Natural killer cell (primary cell): ENCODE measurements around the gene TOMM40. TPM values are rescaled to one million over a fixed set of nuclear protein-coding genes. Genes with fewer than 3 reads are reported as not detected.

Experiments used
- ATAC-seq, 3 donors: fragments of 150-1000 bp in 2 of 3; fragments of 200-7000 bp in 1 of 3; cut with Tn5 transposase; 1 replicate in 1 of 3; 2 replicates in 2 of 3; pipeline ENCODE4 v1.10.0; 2021; ENCODE audit warnings: mild to moderate bottlenecking in 2 of 3, moderate library complexity in 2 of 3
- DNase-seq, 2 donors: peaks; one replicate each; pipeline versions ENCODE4 v3.0.0 to v3.0.0-alpha.2; 2013 to 2021; ENCODE audit warnings: mixed read lengths in 1 of 2
- H3K27ac ChIP-seq: one replicate; pipeline ENCODE4 v1.5.1; 2013; ENCODE audit warnings: mild to moderate bottlenecking, low read length
- H3K27me3 ChIP-seq: one replicate; pipeline ENCODE4 v1.6.1; 2013; ENCODE audit warnings: low read length; ENCODE audit not compliant: control insufficient read depth, insufficient read depth
- H3K36me3 ChIP-seq: one replicate; pipeline ENCODE4 v1.6.1; 2013; ENCODE audit warnings: low read length; ENCODE audit not compliant: control insufficient read depth, insufficient read depth
- H3K4me1 ChIP-seq: one replicate; pipeline ENCODE4 v1.6.1; 2013; ENCODE audit warnings: low read length; ENCODE audit not compliant: control insufficient read depth, insufficient read depth
- H3K4me3 ChIP-seq: one replicate; pipeline ENCODE4 v1.5.1; 2013; ENCODE audit warnings: low read length
- H3K9me3 ChIP-seq: one replicate; pipeline ENCODE4 v1.6.1; 2013; ENCODE audit warnings: low read length; ENCODE audit not compliant: control insufficient read depth, insufficient read depth
- H3K27ac Mint-ChIP-seq, 2 donors: one replicate each; pipeline ENCODE4 v1.8.0; 2022; ENCODE audit warnings: mild to moderate bottlenecking in 2 of 2, mixed read lengths in 2 of 2, moderate library complexity in 1 of 2
- H3K27me3 Mint-ChIP-seq, 2 donors: one replicate each; pipeline ENCODE4 v1.8.0; 2022; ENCODE audit warnings: low read depth in 2 of 2, mixed read lengths in 2 of 2
- H3K36me3 Mint-ChIP-seq: one replicate; pipeline ENCODE4 v1.8.0; 2022; ENCODE audit warnings: mixed read lengths
- H3K4me1 Mint-ChIP-seq, 2 donors: one replicate each; pipeline ENCODE4 v1.8.0; 2022; ENCODE audit warnings: mixed read lengths in 2 of 2
- H3K4me3 Mint-ChIP-seq: one replicate; pipeline ENCODE4 v1.8.0; 2022; ENCODE audit warnings: mild to moderate bottlenecking, moderate library complexity, mixed read lengths
- H3K9me3 Mint-ChIP-seq, 2 donors: one replicate each; pipeline ENCODE4 v1.8.0; 2022; ENCODE audit warnings: mixed read lengths in 2 of 2
- WGBS: methylation state at CpG from one replicate; pipeline ENCODE4 v1.1.7; 2013; ENCODE audit warnings: missing lambda C conversion rate; ENCODE audit not compliant: insufficient coverage; 5-methylcytosine and 5-hydroxymethylcytosine counted together
- intact Hi-C: fragments of 100-400 bp; cut with micrococcal nuclease; formaldehyde crosslinking; loops from one replicate; pipeline ENCODE4 v1.14.2; 2022
- total RNA-seq, 4 donors: library from RNA; stranded (reverse); fragments of 120-200 nt in 1 of 4; gene quantifications; one replicate each; pipeline versions ENCODE4 v1.2.3 to v1.2.4, GENCODE V29; 2013 to 2022
- TF ChIP-seq, protein P1 (sequence below): fragments of 200-600 bp; IDR thresholded peaks from one replicate; pipeline ENCODE4 v1.8.0; 2022; ENCODE audit warnings: antibody characterized with exemption

Gene TOMM40
- total RNA-seq, 3 donors from 2014 or later (not counting 1 experiment from before 2014, with no cell fraction given): 22.4 to 29.1 (median 23.5) TPM

DNA sequence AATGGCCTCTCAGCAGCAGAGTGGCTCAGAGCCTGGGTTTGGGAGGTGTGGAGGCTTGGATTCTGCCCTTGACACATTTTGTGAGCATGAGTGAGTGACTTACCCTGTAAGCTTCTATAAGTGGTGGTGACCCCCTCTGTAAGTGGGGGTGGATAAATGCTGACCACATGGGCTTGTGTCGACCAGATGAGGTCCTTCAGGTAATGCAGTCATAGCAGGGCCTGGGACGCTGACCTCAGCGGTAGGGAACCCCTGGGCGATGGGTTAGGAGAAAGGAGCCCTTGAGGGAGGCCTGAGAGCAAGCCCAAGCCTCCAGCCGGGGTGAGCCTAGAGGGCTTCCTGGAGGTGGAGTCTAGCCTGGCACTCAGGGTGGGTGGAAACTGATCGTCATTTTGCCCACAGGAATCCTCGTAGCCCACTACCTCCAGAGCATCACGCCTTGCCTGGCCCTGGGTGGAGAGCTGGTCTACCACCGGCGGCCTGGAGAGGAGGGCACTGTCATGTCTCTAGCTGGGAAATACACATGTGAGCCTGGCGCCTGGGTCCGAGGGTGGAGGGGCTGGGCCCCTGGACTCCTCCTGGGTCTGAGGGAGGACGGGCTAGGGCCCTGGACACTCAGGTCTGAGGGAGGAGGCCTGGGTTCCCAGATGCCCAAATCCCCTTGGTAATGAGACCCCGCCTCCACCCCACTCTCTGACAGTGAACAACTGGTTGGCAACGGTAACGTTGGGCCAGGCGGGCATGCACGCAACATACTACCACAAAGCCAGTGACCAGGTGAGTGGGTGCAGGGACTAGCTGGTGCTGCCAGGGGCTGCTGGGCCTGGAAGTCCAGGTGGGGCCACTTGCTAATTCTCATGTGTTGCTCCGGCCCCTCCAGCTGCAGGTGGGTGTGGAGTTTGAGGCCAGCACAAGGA, 9.5 kb downstream of the TOMM40 start:
- intact Hi-C loops: loop anchor here (2.0 to 5.0 kb wide), 3 partner anchors 158 to 437 kb away; partner anchors contain the start of gene EXOC3L2
- TF ChIP-seq, protein P1, sequence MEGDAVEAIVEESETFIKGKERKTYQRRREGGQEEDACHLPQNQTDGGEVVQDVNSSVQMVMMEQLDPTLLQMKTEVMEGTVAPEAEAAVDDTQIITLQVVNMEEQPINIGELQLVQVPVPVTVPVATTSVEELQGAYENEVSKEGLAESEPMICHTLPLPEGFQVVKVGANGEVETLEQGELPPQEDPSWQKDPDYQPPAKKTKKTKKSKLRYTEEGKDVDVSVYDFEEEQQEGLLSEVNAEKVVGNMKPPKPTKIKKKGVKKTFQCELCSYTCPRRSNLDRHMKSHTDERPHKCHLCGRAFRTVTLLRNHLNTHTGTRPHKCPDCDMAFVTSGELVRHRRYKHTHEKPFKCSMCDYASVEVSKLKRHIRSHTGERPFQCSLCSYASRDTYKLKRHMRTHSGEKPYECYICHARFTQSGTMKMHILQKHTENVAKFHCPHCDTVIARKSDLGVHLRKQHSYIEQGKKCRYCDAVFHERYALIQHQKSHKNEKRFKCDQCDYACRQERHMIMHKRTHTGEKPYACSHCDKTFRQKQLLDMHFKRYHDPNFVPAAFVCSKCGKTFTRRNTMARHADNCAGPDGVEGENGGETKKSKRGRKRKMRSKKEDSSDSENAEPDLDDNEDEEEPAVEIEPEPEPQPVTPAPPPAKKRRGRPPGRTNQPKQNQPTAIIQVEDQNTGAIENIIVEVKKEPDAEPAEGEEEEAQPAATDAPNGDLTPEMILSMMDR: no peak
- H3K9me3 ChIP-seq: no peaks in the 10 kb centered on the region
- H3K27me3 ChIP-seq: peaks cover 3% of the 10 kb centered on the region
- Mint-ChIP-seq H3K4me3 (no peak overlapping the region), H3K36me3 (no peaks in the 10 kb centered on the region), H3K27me3 (no peaks in the 10 kb centered on the region), H3K9me3 (no peaks in the 10 kb centered on the region), H3K27ac (no peak overlapping the region), H3K4me1 (no peaks in the 10 kb centered on the region)
- DNase-seq: no peak
- no peak for ATAC-seq
- no peak overlapping the region for H3K27ac ChIP-seq
- peaks cover 4% of the 10 kb centered on the region for H3K4me1 ChIP-seq
- no peak overlapping the region for H3K4me3 ChIP-seq
- H3K36me3 ChIP-seq: peaks cover 40% of the 10 kb centered on the region
- WGBS: 98% methylated on average over 19 of the region's 19 CpGs

GRCh38 chr19:44903216-44903601, 12.2 kb downstream of the TOMM40 start:
- H3K27me3 ChIP-seq: peaks cover 12% of the 10 kb centered on the region
- DNase-seq: no peak
- H3K36me3 Mint-ChIP-seq: no peaks in the 10 kb centered on the region
- H3K27me3 Mint-ChIP-seq: peaks cover 18 to 21% of the 10 kb centered on the region in 2 donors
- TF ChIP-seq, protein P1: no peak
- peaks cover 6 to 8% of the 10 kb centered on the region in 2 donors for H3K4me1 Mint-ChIP-seq
- H3K27ac ChIP-seq: no peak overlapping the region
- H3K9me3 ChIP-seq: no peaks in the 10 kb centered on the region
- no peak overlapping the region for H3K4me3 Mint-ChIP-seq
- peaks cover 4% of the 10 kb centered on the region for H3K4me1 ChIP-seq
- H3K36me3 ChIP-seq: peaks cover 24% of the 10 kb centered on the region
- intact Hi-C loops: loop anchor here (1.0 to 5.0 kb wide), 3 partner anchors 48 to 434 kb away; partner anchors contain the start of gene EXOC3L2
- H3K9me3 Mint-ChIP-seq: no peaks in the 10 kb centered on the region
- ATAC-seq: peak in 1 of 3 donors; percentile 21
- WGBS: 81% methylated on average over 9 of the region's 15 CpGs
- no peak overlapping the region for H3K4me3 ChIP-seq
- H3K27ac Mint-ChIP-seq: no peak overlapping the region

DNA sequence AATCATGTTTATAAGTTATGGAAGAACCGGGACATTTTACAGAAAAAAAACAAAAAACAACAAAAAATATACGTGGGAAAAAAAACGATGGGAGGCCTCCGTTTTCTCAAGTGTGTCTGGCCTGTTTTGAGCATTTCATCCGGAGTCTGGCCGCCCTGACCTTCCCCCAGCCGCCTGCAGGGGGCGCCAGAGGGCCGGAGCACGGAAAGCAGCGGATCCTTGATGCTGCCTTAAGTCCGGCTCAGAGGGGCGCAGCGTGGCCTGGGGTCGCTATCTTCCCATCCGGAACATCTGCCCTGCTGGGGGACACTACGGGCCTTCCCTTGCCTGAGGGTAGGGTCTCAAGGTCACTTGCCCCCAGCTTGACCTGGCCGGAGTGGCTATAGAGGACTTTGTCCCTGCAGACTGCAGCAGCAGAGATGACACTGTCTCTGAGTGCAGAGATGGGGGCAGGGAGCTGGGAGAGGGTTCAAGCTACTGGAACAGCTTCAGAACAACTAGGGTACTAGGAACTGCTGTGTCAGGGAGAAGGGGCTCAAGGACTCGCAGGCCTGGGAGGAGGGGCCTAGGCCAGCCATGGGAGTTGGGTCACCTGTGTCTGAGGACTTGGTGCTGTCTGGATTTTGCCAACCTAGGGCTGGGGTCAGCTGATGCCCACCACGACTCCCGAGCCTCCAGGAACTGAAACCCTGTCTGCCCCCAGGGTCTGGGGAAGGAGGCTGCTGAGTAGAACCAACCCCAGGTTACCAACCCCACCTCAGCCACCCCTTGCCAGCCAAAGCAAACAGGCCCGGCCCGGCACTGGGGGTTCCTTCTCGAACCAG, 12.8 kb downstream of the TOMM40 start:
- no peaks in the 10 kb centered on the region for H3K9me3 Mint-ChIP-seq
- H3K27ac Mint-ChIP-seq: no peak overlapping the region
- peaks cover 6 to 8% of the 10 kb centered on the region in 2 donors for H3K4me1 Mint-ChIP-seq
- intact Hi-C loops: loop anchor here (1.0 to 5.0 kb wide), 3 partner anchors 47 to 433 kb away; partner anchors contain the start of gene EXOC3L2
- peaks cover 18 to 22% of the 10 kb centered on the region in 2 donors for H3K27me3 Mint-ChIP-seq
- 38% methylated on average over 24 of the region's 24 CpGs for WGBS
- H3K36me3 Mint-ChIP-seq: no peaks in the 10 kb centered on the region
- Histone ChIP-seq H3K27ac (no peak overlapping the region), H3K4me1 (peaks cover 4% of the 10 kb centered on the region), H3K4me3 (no peak overlapping the region), H3K9me3 (no peaks in the 10 kb centered on the region), H3K27me3 (peaks cover 12% of the 10 kb centered on the region), H3K36me3 (peaks cover 24% of the 10 kb centered on the region)
- ATAC-seq (peak; percentile 73 to 92 (median 80)), DNase-seq (peak; percentile 79)
- H3K4me3 Mint-ChIP-seq: no peak overlapping the region
- TF ChIP-seq, protein P1: peak; percentile 98
